Skeletal muscle tissue (tissue), 4 donors: ENCODE data around the gene RSU1. TPM values are rescaled to one million over a fixed set of nuclear protein-coding genes. Genes with fewer than 3 reads are reported as not detected.

Source experiments
- H3K27ac ChIP-seq: one replicate; pipeline ENCODE4 v1.7.0; 2013; ENCODE audit warnings: mild to moderate bottlenecking, low read depth, low read length, inconsistent platforms
- H3K27me3 ChIP-seq, 3 donors: one replicate each; pipeline ENCODE4 v1.7.0; 2013; ENCODE audit warnings: low read length in 3 of 3; ENCODE audit not compliant: control insufficient read depth in 3 of 3, insufficient read depth in 3 of 3
- H3K36me3 ChIP-seq, 3 donors: one replicate each; pipeline ENCODE4 v1.7.0; 2013; ENCODE audit warnings: low read length in 3 of 3; ENCODE audit not compliant: control insufficient read depth in 3 of 3, insufficient read depth in 3 of 3
- H3K4me1 ChIP-seq, 3 donors: one replicate each; pipeline ENCODE4 v1.7.0; 2013; ENCODE audit warnings: low read length in 3 of 3, mild to moderate bottlenecking in 3 of 3; ENCODE audit not compliant: control insufficient read depth in 3 of 3, insufficient read depth in 3 of 3
- H3K4me3 ChIP-seq, 3 donors: one replicate each; pipeline ENCODE4 v1.7.0; 2013; ENCODE audit warnings: low read length in 3 of 3
- H3K9ac ChIP-seq, 3 donors: one replicate each; pipeline ENCODE4 v1.7.0; 2013; ENCODE audit warnings: low read length in 3 of 3, mild to moderate bottlenecking in 3 of 3, moderate library complexity in 2 of 3, low read depth in 1 of 3
- H3K9me3 ChIP-seq, 3 donors: one replicate each; pipeline ENCODE4 v1.7.0; 2013; ENCODE audit warnings: low read length in 3 of 3; ENCODE audit not compliant: control insufficient read depth in 3 of 3
- total RNA-seq: library from RNA; depleted of rRNA; stranded (reverse); fragments of >200 nt; gene quantifications from one replicate; pipeline ENCODE4 v1.2.3, GENCODE V29; 2014
- donor health status: Osteomylitis.

The RSU1 gene
- total RNA-seq, 1 donor from 2014 or later: 35.0 TPM

- no peak overlapping the region for H3K4me3 ChIP-seq
- H3K9me3 ChIP-seq: no peaks in the 10 kb centered on the region
- peaks cover 0 to 6% (median 0%) of the 10 kb centered on the region in 3 donors for H3K4me1 ChIP-seq
- H3K27me3 ChIP-seq: no peaks in the 10 kb centered on the region
- H3K9ac ChIP-seq: no peak overlapping the region
- H3K36me3 ChIP-seq: no peaks in the 10 kb centered on the region
- no peak overlapping the region for H3K27ac ChIP-seq
These were observed 173.7 kb downstream of the RSU1 start for GRCh38 chr10:16643502-16643901.

DNA sequence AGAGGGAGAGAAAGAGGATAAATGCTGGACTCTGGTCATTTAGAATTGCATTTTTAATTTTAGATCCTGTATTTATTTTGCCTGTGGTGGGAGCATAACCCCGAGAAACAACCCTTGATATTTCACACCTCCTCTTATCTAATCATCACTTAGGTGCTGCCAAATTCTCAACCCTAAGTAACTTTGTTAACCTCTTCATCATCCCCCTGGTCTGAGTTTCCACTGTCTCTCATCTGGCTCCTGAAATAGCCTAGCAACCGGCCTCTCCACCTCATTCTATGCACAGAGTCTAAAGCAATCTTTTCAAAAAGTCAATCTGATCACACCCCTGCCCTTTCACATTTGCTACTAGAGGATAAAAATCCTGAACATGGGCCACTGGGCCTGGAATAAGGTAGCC lies 177.1 kb downstream of the RSU1 start:
- Histone ChIP-seq H3K9ac (no peak overlapping the region), H3K4me3 (no peak overlapping the region), H3K27ac (no peak overlapping the region), H3K4me1 (peaks cover 0 to 6% (median 0%) of the 10 kb centered on the region in 3 donors), H3K27me3 (no peaks in the 10 kb centered on the region), H3K36me3 (no peaks in the 10 kb centered on the region), H3K9me3 (no peaks in the 10 kb centered on the region)

- Histone ChIP-seq H3K27ac (no peak overlapping the region), H3K27me3 (no peaks in the 10 kb centered on the region), H3K4me3 (no peak overlapping the region), H3K4me1 (peaks cover 0 to 6% (median 0%) of the 10 kb centered on the region in 3 donors), H3K36me3 (no peaks in the 10 kb centered on the region), H3K9ac (no peak overlapping the region), H3K9me3 (no peaks in the 10 kb centered on the region)
These were observed 177.8 kb downstream of the RSU1 start for GRCh38 chr10:16639471-16639870.

DNA sequence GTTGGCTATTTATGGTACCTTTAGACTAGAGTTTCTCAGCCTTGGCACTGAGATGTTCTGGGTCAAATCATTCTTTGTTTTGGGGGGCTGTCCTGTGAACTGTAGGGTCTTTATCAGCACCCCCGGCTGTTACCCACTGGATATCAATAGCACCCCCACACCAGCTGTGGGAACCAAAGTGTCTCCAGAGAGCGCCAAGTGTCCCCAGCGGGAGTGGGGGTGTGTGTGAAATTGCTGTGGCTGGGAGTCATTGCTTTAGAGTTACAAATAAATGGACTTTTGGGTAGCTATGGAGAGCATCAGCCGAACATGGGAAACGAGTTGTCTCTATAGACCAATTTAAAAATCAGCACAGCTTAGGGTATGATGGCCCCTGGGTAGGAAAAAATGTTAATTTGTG lies 184.2 kb downstream of the RSU1 start:
- H3K4me1 ChIP-seq: no peaks in the 10 kb centered on the region
- no peaks in the 10 kb centered on the region for H3K27me3 ChIP-seq
- no peak overlapping the region for H3K9ac ChIP-seq
- no peak overlapping the region for H3K4me3 ChIP-seq
- H3K36me3 ChIP-seq: no peaks in the 10 kb centered on the region
- H3K27ac ChIP-seq: no peak overlapping the region
- no peaks in the 10 kb centered on the region for H3K9me3 ChIP-seq

DNA sequence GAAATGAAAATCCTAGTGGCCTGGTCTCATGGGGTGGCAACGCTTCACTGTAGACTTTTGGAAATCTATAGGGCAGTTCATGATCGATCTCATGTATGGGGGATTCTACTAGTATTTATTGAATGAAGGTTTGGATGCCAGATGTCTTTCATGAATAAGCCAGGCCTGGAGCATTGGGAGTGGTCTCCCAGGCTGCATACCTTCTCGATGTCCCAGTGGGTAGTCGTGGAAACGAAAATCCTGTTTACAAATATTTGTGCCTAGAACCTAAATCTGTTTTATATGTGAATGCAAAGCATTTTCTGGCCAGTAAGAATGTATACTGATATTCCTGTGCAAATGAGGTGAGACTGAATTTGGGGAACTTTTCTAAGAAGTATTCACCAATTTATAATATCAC lies 190.5 kb downstream of the RSU1 start:
- no peak overlapping the region for H3K4me3 ChIP-seq

DNA sequence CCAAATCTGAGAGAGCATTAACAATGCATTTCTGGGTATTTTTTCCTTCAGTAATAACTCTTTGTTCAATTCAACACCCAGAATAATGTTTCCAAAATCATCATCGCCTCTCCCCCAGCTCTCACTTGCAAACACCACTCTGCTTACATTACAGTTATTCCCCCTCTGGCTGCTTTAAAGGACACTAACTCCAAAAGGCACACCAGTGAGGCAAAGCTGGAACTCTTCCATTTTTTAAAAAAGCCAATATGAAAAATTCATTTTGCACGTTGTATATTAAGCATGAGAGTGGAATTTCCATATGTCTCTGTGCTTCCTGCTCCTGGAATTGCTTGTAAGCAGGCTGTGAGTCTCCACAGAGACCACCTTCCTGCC lies 204.3 kb downstream of the RSU1 start:
- no peak overlapping the region for H3K9ac ChIP-seq
- no peaks in the 10 kb centered on the region for H3K36me3 ChIP-seq
- H3K27me3 ChIP-seq: no peaks in the 10 kb centered on the region
- H3K4me3 ChIP-seq: no peak overlapping the region
- no peaks in the 10 kb centered on the region for H3K4me1 ChIP-seq
- H3K27ac ChIP-seq: no peak overlapping the region
- no peaks in the 10 kb centered on the region for H3K9me3 ChIP-seq

More for the DNA sequence above, 190.5 kb downstream of the RSU1 start:
- Histone ChIP-seq H3K9ac (no peak overlapping the region), H3K9me3 (no peaks in the 10 kb centered on the region), H3K27me3 (no peaks in the 10 kb centered on the region), H3K27ac (no peak overlapping the region), H3K4me1 (no peaks in the 10 kb centered on the region), H3K36me3 (no peaks in the 10 kb centered on the region)

DNA sequence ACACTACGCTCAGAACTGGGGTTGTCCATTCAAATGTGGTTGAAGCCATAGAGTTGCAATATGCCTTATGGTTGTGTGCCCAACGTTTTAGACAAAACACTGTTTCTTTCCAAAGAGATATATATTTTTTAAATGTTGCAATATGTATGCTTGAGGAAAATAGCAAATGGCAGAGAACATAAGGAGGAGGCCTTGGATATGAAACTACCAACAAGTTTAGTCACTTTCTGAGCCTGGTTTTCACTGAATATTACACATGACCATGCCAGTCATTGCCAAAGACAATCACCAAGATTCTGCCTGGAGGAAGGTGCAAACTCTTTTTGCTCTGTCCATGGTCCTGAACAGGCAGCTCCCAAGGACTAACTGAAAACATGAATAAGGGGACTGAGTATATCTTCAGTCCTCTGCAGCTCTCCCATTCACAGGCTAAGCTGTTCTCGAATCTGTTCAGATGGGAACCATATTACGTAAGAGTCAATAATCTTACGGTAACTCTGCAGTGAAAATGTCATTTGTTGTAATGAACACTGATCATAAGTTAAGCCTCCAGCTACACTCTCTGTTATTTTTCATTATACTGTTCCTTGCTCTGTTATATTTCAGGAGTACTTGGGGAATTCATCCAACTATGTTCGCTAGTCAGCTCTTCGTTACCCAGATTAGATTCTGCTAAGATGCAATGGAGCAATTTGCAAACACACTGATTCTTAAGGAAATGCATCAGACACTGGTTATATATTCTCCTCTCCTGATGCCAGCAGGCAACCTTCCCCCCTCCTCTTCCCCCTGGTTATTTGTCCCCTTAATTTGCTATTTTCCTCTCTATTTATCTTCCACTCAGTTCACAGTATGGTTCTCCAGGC lies 204.9 kb downstream of the RSU1 start:
- Histone ChIP-seq H3K27me3 (no peaks in the 10 kb centered on the region), H3K9me3 (no peaks in the 10 kb centered on the region), H3K4me3 (no peak overlapping the region), H3K27ac (no peak overlapping the region), H3K36me3 (no peaks in the 10 kb centered on the region), H3K4me1 (no peaks in the 10 kb centered on the region), H3K9ac (no peak overlapping the region)

DNA sequence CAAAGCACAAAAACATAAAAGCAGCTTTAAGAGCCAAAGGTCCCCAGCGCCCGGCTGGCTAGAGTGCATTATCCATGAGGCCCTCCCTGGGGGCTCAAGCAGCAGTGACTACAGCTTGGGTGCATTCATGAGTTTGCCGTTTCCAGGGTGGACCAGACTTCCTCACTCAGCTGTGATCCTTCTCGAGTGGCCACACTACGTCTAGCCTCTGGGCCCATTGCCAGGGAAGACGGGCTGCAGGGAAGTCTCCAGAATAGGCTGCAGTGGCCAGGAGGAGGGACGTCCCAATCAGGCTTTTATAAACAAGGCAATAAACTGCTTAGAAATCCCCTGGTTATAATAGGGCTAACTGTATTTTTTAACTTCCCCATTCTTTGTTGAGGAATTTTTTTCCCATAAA lies 206.2 kb downstream of the RSU1 start:
- H3K9ac ChIP-seq: no peak overlapping the region
- no peaks in the 10 kb centered on the region for H3K27me3 ChIP-seq
- no peak overlapping the region for H3K4me3 ChIP-seq
- H3K9me3 ChIP-seq: no peaks in the 10 kb centered on the region
- no peaks in the 10 kb centered on the region for H3K36me3 ChIP-seq
- no peak overlapping the region for H3K27ac ChIP-seq
- no peaks in the 10 kb centered on the region for H3K4me1 ChIP-seq

DNA sequence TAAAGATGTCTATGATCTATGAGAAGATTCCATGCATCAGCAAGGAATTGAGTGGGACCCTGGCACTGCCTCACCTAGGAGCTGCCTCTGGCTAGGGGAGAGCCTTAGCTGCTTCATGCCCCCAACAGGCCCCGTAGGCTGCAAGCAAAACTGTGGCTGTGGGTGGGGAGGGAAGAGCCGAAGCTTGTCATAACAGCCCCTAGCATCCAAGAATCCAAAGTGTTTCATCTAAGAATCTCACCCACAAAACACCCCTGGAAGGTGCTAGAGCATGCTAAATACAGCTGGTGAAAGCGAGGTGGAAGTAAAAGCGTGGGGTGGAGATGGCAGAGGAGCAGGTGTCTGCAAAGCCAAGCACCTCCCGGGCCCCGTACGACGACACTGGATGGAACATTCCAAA lies 208.0 kb downstream of the RSU1 start:
- Histone ChIP-seq H3K4me1 (no peaks in the 10 kb centered on the region), H3K4me3 (no peak overlapping the region), H3K36me3 (peaks cover 0 to 4% (median 0%) of the 10 kb centered on the region in 3 donors), H3K27ac (no peak overlapping the region), H3K9me3 (no peaks in the 10 kb centered on the region), H3K9ac (no peak overlapping the region), H3K27me3 (no peaks in the 10 kb centered on the region)

- no peak overlapping the region for H3K9ac ChIP-seq
- H3K36me3 ChIP-seq: peaks cover 0 to 4% (median 0%) of the 10 kb centered on the region in 3 donors
- H3K9me3 ChIP-seq: no peaks in the 10 kb centered on the region
- H3K4me1 ChIP-seq: no peaks in the 10 kb centered on the region
- H3K4me3 ChIP-seq: no peak overlapping the region
- no peaks in the 10 kb centered on the region for H3K27me3 ChIP-seq
- no peak overlapping the region for H3K27ac ChIP-seq
These were observed 210.3 kb downstream of the RSU1 start for GRCh38 chr10:16606923-16607322.
